Neural progenitor cell (in vitro differentiated cells): ENCODE data around the gene ALPK1. TPM values are rescaled to one million over a fixed set of nuclear protein-coding genes. Genes with fewer than 3 reads are reported as not detected.

Source experiments
- DNase-seq: peaks from one replicate; pipeline ENCODE4 v3.0.0-alpha.2; 2016; ENCODE audit warnings: low spot score
- H2AFZ ChIP-seq: fragments of 200-600 bp; sonication (generic); replicated peaks from 2 replicates; pipeline ENCODE4 v1.6.1; 2016; ENCODE audit warnings: antibody characterized with exemption
- H3F3A ChIP-seq: fragments of 200-600 bp; sonication (generic); 2 replicates; pipeline ENCODE4 v1.6.1; 2016; ENCODE audit warnings: antibody characterized with exemption, low read depth
- H3K27ac ChIP-seq: fragments of 200-600 bp; sonication (generic); 2 replicates; pipeline ENCODE4 v1.5.1; 2016; ENCODE audit warnings: mild to moderate bottlenecking
- H3K27me3 ChIP-seq: fragments of 200-600 bp; sonication (generic); 2 replicates; pipeline ENCODE4 v1.6.1; 2016; ENCODE audit warnings: mild to moderate bottlenecking, moderate library complexity
- H3K36me3 ChIP-seq: fragments of 200-600 bp; sonication (generic); 2 replicates; pipeline ENCODE4 v1.5.1; 2016
- H3K4me1 ChIP-seq: fragments of 200-600 bp; sonication (generic); 2 replicates; pipeline ENCODE4 v1.6.1; 2016; ENCODE audit warnings: mixed run types
- H3K4me2 ChIP-seq: fragments of 200-600 bp; sonication (generic); 2 replicates; pipeline ENCODE4 v1.6.1; 2016
- H3K4me3 ChIP-seq: fragments of 200-600 bp; sonication (generic); 2 replicates; pipeline ENCODE4 v1.5.1; 2016
- H3K79me2 ChIP-seq: fragments of 200-600 bp; sonication (generic); 2 replicates; pipeline ENCODE4 v1.6.1; 2016; ENCODE audit warnings: low read depth
- H3K9ac ChIP-seq: fragments of 200-600 bp; sonication (generic); 2 replicates; pipeline ENCODE4 v1.6.1; 2016
- H3K9me3 ChIP-seq: fragments of 200-600 bp; sonication (generic); 2 replicates; pipeline ENCODE4 v1.5.1; 2016; ENCODE audit warnings: low read depth
- H4K20me1 ChIP-seq: fragments of 200-600 bp; sonication (generic); 2 replicates; pipeline ENCODE4 v1.6.1; 2016; ENCODE audit warnings: low read depth
- H3K27ac Mint-ChIP-seq: 3 replicates; pipeline ENCODE4 v1.8.0; 2021; ENCODE audit warnings: mixed read lengths
- H3K27me3 Mint-ChIP-seq: 2 replicates; pipeline ENCODE4 v1.8.0; 2022; ENCODE audit warnings: low read depth, mild to moderate bottlenecking, inconsistent platforms, moderate library complexity, mixed read lengths; ENCODE audit not compliant: insufficient read depth
- H3K36me3 Mint-ChIP-seq: 3 replicates; pipeline ENCODE4 v1.8.0; 2021; ENCODE audit warnings: mixed read lengths
- H3K4me1 Mint-ChIP-seq: 3 replicates; pipeline ENCODE4 v1.8.0; 2021; ENCODE audit warnings: mixed read lengths
- H3K4me3 Mint-ChIP-seq: 3 replicates; pipeline ENCODE4 v1.8.0; 2021; ENCODE audit warnings: mild to moderate bottlenecking, moderate library complexity, mixed read lengths
- H3K9me3 Mint-ChIP-seq: 3 replicates; pipeline ENCODE4 v1.8.0; 2020; ENCODE audit warnings: mixed read lengths
- EZH2 ChIP-seq: fragments of 200-600 bp; sonication (generic); IDR thresholded peaks from 2 replicates; pipeline ENCODE4 v1.6.1; 2017; ENCODE audit warnings: antibody characterized with exemption, mild to moderate bottlenecking, moderate library complexity
- EZH2phosphoT487 ChIP-seq: fragments of 200-600 bp; sonication (generic); IDR thresholded peaks from 2 replicates; pipeline ENCODE4 v1.6.1; 2017; ENCODE audit warnings: antibody characterized with exemption
- total RNA-seq: library from RNA; depleted of rRNA; stranded (reverse); fragments of >200 nt; gene quantifications from 2 replicates; pipeline ENCODE4 v1.2.3, GENCODE V29; 2015; ENCODE audit warnings: low replicate concordance
- TF ChIP-seq, protein P1 (sequence below): fragments of 200-600 bp; sonication (generic); IDR thresholded peaks from 2 replicates; pipeline ENCODE4 v1.5.1; 2017; ENCODE audit warnings: antibody characterized with exemption, mild to moderate bottlenecking

The ALPK1 gene
- total RNA-seq, 1 donor from 2014 or later: 0.41 TPM

GRCh38 chr4:112253382-112254000 lies 43.7 kb upstream of the ALPK1 start:
- Mint-ChIP-seq H3K36me3 (peaks cover 10% of the 10 kb centered on the region), H3K27ac (no peak overlapping the region), H3K27me3 (no peaks in the 10 kb centered on the region), H3K4me1 (peaks cover 14% of the 10 kb centered on the region), H3K4me3 (no peak overlapping the region), H3K9me3 (no peaks in the 10 kb centered on the region)
- Histone ChIP-seq H3K79me2 (peaks cover 35% of the 10 kb centered on the region), H2AFZ (no peak overlapping the region), H3K4me1 (peaks cover 13% of the 10 kb centered on the region), H3K27me3 (no peaks in the 10 kb centered on the region), H3K9me3 (no peaks in the 10 kb centered on the region), H3K4me3 (no peak overlapping the region), H4K20me1 (peaks cover 4% of the 10 kb centered on the region), H3K36me3 (no peaks in the 10 kb centered on the region), H3K4me2 (no peak overlapping the region), H3F3A (no peaks in the 10 kb centered on the region), H3K9ac (no peak overlapping the region), H3K27ac (no peak overlapping the region)
- peak; percentile 18 for DNase-seq
- no peak for TF ChIP-seq EZH2phosphoT487
- no peak for TF ChIP-seq EZH2
- TF ChIP-seq, protein P1, sequence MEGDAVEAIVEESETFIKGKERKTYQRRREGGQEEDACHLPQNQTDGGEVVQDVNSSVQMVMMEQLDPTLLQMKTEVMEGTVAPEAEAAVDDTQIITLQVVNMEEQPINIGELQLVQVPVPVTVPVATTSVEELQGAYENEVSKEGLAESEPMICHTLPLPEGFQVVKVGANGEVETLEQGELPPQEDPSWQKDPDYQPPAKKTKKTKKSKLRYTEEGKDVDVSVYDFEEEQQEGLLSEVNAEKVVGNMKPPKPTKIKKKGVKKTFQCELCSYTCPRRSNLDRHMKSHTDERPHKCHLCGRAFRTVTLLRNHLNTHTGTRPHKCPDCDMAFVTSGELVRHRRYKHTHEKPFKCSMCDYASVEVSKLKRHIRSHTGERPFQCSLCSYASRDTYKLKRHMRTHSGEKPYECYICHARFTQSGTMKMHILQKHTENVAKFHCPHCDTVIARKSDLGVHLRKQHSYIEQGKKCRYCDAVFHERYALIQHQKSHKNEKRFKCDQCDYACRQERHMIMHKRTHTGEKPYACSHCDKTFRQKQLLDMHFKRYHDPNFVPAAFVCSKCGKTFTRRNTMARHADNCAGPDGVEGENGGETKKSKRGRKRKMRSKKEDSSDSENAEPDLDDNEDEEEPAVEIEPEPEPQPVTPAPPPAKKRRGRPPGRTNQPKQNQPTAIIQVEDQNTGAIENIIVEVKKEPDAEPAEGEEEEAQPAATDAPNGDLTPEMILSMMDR: no peak

GRCh38 chr4:112257098-112257497 lies 40.1 kb upstream of the ALPK1 start:
- no peaks in the 10 kb centered on the region for H3K36me3 ChIP-seq
- no peaks in the 10 kb centered on the region for H3K27me3 Mint-ChIP-seq
- no peak overlapping the region for H3K9ac ChIP-seq
- H3K9me3 ChIP-seq: no peaks in the 10 kb centered on the region
- H3K4me1 ChIP-seq: peaks cover 8% of the 10 kb centered on the region
- no peak overlapping the region for H3K27ac ChIP-seq
- no peaks in the 10 kb centered on the region for H3F3A ChIP-seq
- peaks cover 4% of the 10 kb centered on the region for H3K4me1 Mint-ChIP-seq
- H3K4me2 ChIP-seq: no peak overlapping the region
- no peak for DNase-seq
- H3K4me3 ChIP-seq: no peak overlapping the region
- H3K79me2 ChIP-seq: peaks cover 7% of the 10 kb centered on the region
- no peaks in the 10 kb centered on the region for H4K20me1 ChIP-seq
- H3K27me3 ChIP-seq: no peaks in the 10 kb centered on the region
- no peak for TF ChIP-seq EZH2
- no peak overlapping the region for H3K27ac Mint-ChIP-seq
- peaks cover 10% of the 10 kb centered on the region for H3K36me3 Mint-ChIP-seq
- H2AFZ ChIP-seq: no peak overlapping the region
- no peak overlapping the region for H3K4me3 Mint-ChIP-seq
- H3K9me3 Mint-ChIP-seq: no peaks in the 10 kb centered on the region

GRCh38 chr4:112266823-112267222 lies 30.3 kb upstream of the ALPK1 start:
- Mint-ChIP-seq H3K4me3 (no peak overlapping the region), H3K4me1 (no peaks in the 10 kb centered on the region), H3K9me3 (peaks cover 2% of the 10 kb centered on the region), H3K27ac (no peak overlapping the region), H3K27me3 (no peaks in the 10 kb centered on the region), H3K36me3 (peaks cover 13% of the 10 kb centered on the region)
- no peak overlapping the region for H3K27ac ChIP-seq
- H3K4me2 ChIP-seq: no peak overlapping the region
- peak; percentile 18 for DNase-seq
- TF ChIP-seq EZH2 (no peak), EZH2phosphoT487 (no peak)
- TF ChIP-seq, protein P1: peak; percentile 52
- no peaks in the 10 kb centered on the region for H3K9me3 ChIP-seq
- H3K79me2 ChIP-seq: no peaks in the 10 kb centered on the region
- H4K20me1 ChIP-seq: no peaks in the 10 kb centered on the region
- peaks cover 4% of the 10 kb centered on the region for H3F3A ChIP-seq
- H3K4me3 ChIP-seq: no peak overlapping the region
- H3K4me1 ChIP-seq: no peaks in the 10 kb centered on the region
- no peak overlapping the region for H3K9ac ChIP-seq
- H3K27me3 ChIP-seq: no peaks in the 10 kb centered on the region
- no peak overlapping the region for H2AFZ ChIP-seq
- H3K36me3 ChIP-seq: peaks cover 4% of the 10 kb centered on the region

DNA sequence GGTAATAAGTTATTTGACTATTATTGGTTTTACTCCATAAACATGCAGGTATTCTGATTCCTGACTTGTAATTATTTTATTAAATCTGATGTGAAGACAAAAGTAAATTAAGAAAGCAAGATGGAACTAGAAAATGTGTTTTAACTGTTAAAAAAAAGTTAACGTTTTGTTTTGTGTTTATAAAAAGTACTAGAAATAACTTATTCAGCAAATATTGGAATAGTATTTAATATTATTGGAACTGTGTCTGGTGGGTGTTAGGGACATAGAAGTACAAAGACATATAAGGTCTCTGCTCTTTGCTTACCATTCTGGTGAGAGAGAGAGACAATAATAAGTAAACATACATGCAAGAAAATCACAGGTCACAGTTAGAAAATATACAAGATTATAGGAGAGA lies 27.1 kb upstream of the ALPK1 start:
- Histone ChIP-seq H4K20me1 (no peaks in the 10 kb centered on the region), H3K4me3 (no peak overlapping the region), H3K27me3 (no peaks in the 10 kb centered on the region), H2AFZ (no peak overlapping the region), H3K9ac (no peak overlapping the region), H3K79me2 (no peaks in the 10 kb centered on the region), H3K27ac (no peak overlapping the region), H3K4me1 (no peaks in the 10 kb centered on the region), H3K36me3 (peaks cover 4% of the 10 kb centered on the region), H3F3A (peaks cover 6% of the 10 kb centered on the region), H3K9me3 (no peaks in the 10 kb centered on the region), H3K4me2 (no peak overlapping the region)
- Mint-ChIP-seq H3K36me3 (peaks cover 20% of the 10 kb centered on the region), H3K4me1 (no peaks in the 10 kb centered on the region), H3K27me3 (no peaks in the 10 kb centered on the region), H3K27ac (no peak overlapping the region), H3K4me3 (no peak overlapping the region), H3K9me3 (peaks cover 4% of the 10 kb centered on the region)
- TF ChIP-seq EZH2 (no peak), EZH2phosphoT487 (no peak)
- TF ChIP-seq, protein P1: no peak
- DNase-seq: no peak
